Mononuclear cell (primary cell): Measurements from ENCODE around the gene LAPTM4A. TPM values are rescaled to one million over a fixed set of nuclear protein-coding genes. Genes with fewer than 3 reads are reported as not detected.

Source experiments
- H3K27me3 ChIP-seq: 2 replicates; pipeline ENCODE4 v1.6.0; 2011; ENCODE audit warnings: low read length, control low read depth; ENCODE audit not compliant: insufficient read depth
- H3K4me1 ChIP-seq: 2 replicates; pipeline ENCODE4 v1.5.1; 2011; ENCODE audit warnings: mild to moderate bottlenecking, low read length, control low read depth; ENCODE audit not compliant: insufficient read depth
- H3K4me3 ChIP-seq: 2 replicates; pipeline ENCODE4 v1.5.1; 2011; ENCODE audit warnings: mild to moderate bottlenecking, low read length, moderate library complexity
- H3K9me3 ChIP-seq: 2 replicates; pipeline ENCODE4 v1.5.1; 2011; ENCODE audit warnings: low read depth, mild to moderate bottlenecking, control low read depth, low read length
- total RNA-seq: library from RNA; depleted of rRNA; stranded (reverse); fragments of >200 nt; gene quantifications from one replicate; pipeline ENCODE4 v1.2.3, GENCODE V29; 2012

The LAPTM4A gene
- total RNA-seq, 1 donor, result 90.9 TPM

- Histone ChIP-seq H3K27me3 (no peaks in the 10 kb centered on the region), H3K4me3 (no peak overlapping the region), H3K4me1 (no peaks in the 10 kb centered on the region), H3K9me3 (no peaks in the 10 kb centered on the region)
These were observed 26.2 kb downstream of the LAPTM4A start for GRCh38 chr2:20025065-20025786.

GRCh38 chr2:20023688-20024087 is 27.7 kb downstream of the LAPTM4A start:
- Histone ChIP-seq H3K4me3 (no peak overlapping the region), H3K27me3 (no peaks in the 10 kb centered on the region), H3K9me3 (no peaks in the 10 kb centered on the region), H3K4me1 (no peaks in the 10 kb centered on the region)

- Histone ChIP-seq H3K4me1 (no peaks in the 10 kb centered on the region), H3K4me3 (no peak overlapping the region), H3K27me3 (no peaks in the 10 kb centered on the region), H3K9me3 (no peaks in the 10 kb centered on the region)
These were observed 29.9 kb downstream of the LAPTM4A start for GRCh38 chr2:20021405-20022009.

GRCh38 chr2:20019747-20020146 is 31.7 kb downstream of the LAPTM4A start:
- no peaks in the 10 kb centered on the region for H3K4me1 ChIP-seq
- H3K4me3 ChIP-seq, result no peak overlapping the region
- H3K27me3 ChIP-seq, result no peaks in the 10 kb centered on the region
- no peaks in the 10 kb centered on the region for H3K9me3 ChIP-seq

GRCh38 chr2:20018601-20019152 is 32.8 kb downstream of the LAPTM4A start:
- H3K4me3 ChIP-seq, result no peak overlapping the region
- H3K4me1 ChIP-seq, result no peaks in the 10 kb centered on the region
- peaks cover 6% of the 10 kb centered on the region for H3K27me3 ChIP-seq
- H3K9me3 ChIP-seq, result no peaks in the 10 kb centered on the region

GRCh38 chr2:20016346-20016745 is 35.1 kb downstream of the LAPTM4A start:
- Histone ChIP-seq H3K9me3 (no peaks in the 10 kb centered on the region), H3K4me3 (no peak overlapping the region), H3K4me1 (peaks cover 13% of the 10 kb centered on the region), H3K27me3 (peaks cover 25% of the 10 kb centered on the region)

GRCh38 chr2:20015482-20016083 is 35.8 kb downstream of the LAPTM4A start:
- Histone ChIP-seq H3K4me3 (no peak overlapping the region), H3K4me1 (peaks cover 13% of the 10 kb centered on the region), H3K9me3 (no peaks in the 10 kb centered on the region), H3K27me3 (peaks cover 33% of the 10 kb centered on the region)

- Histone ChIP-seq H3K4me3 (no peak overlapping the region), H3K27me3 (peaks cover 45% of the 10 kb centered on the region), H3K9me3 (no peaks in the 10 kb centered on the region), H3K4me1 (peaks cover 13% of the 10 kb centered on the region)
These were observed 38.1 kb downstream of the LAPTM4A start for GRCh38 chr2:20013126-20013849.

- H3K27me3 ChIP-seq, result peaks cover 46% of the 10 kb centered on the region
- no peaks in the 10 kb centered on the region for H3K9me3 ChIP-seq
- peaks cover 13% of the 10 kb centered on the region for H3K4me1 ChIP-seq
- H3K4me3 ChIP-seq, result peak within 1 kb of the TSS; percentile 16
These were observed 38.9 kb downstream of the LAPTM4A start, which contains the start of gene MATN3 for GRCh38 chr2:20012282-20013125. Gene MATN3, minus strand, starts transcription at chr2:20012668. Its CDS starts 37 bp downstream, at chr2:20012631.

GRCh38 chr2:20012032-20012281 is 39.5 kb downstream of the LAPTM4A start:
- Histone ChIP-seq H3K27me3 (peaks cover 46% of the 10 kb centered on the region), H3K4me1 (peaks cover 13% of the 10 kb centered on the region), H3K9me3 (no peaks in the 10 kb centered on the region), H3K4me3 (no peak overlapping the region)

GRCh38 chr2:20011276-20012031 is 40.0 kb downstream of the LAPTM4A start:
- peaks cover 13% of the 10 kb centered on the region for H3K4me1 ChIP-seq
- peaks cover 46% of the 10 kb centered on the region for H3K27me3 ChIP-seq
- no peak overlapping the region for H3K4me3 ChIP-seq
- H3K9me3 ChIP-seq, result no peaks in the 10 kb centered on the region

GRCh38 chr2:20008703-20009102 is 42.7 kb downstream of the LAPTM4A start:
- Histone ChIP-seq H3K4me3 (no peak overlapping the region), H3K4me1 (peaks cover 13% of the 10 kb centered on the region), H3K27me3 (peaks cover 40% of the 10 kb centered on the region), H3K9me3 (no peaks in the 10 kb centered on the region)

GRCh38 chr2:20005891-20006470 is 45.4 kb downstream of the LAPTM4A start:
- no peak overlapping the region for H3K4me3 ChIP-seq
- peaks cover 17% of the 10 kb centered on the region for H3K27me3 ChIP-seq
- H3K9me3 ChIP-seq, result no peaks in the 10 kb centered on the region
- H3K4me1 ChIP-seq, result no peaks in the 10 kb centered on the region
